GM12892 (cell line): ENCODE results near the gene WNK2.

ENCODE experiments used
- POLR2A ChIP-seq: IDR thresholded peaks from 2 replicates; pipeline ENCODE4 v1.6.1; 2011; ENCODE audit warnings: low read depth, low read length, control low read depth
- POLR2AphosphoS5 ChIP-seq: IDR thresholded peaks from 2 replicates; pipeline ENCODE4 v1.6.1; 2011; ENCODE audit warnings: low read depth, low read length, control low read depth

GRCh38 chr9:93345643-93346230 lies 161.8 kb downstream of the WNK2 start:
- no peak for TF ChIP-seq POLR2A
- no peak for TF ChIP-seq POLR2AphosphoS5
